Measurements from ENCODE around the gene SPATA13. TPM values are rescaled to one million over a fixed set of nuclear protein-coding genes. Genes with fewer than 3 reads are reported as not detected.

The SPATA13 gene
- total and polyA plus RNA-seq, 11 donors = 5.4 to 20.1 (median 8.6) TPM

- WGBS, 4 donors = 93 to 96% (median 95%) methylated on average over 13 of the region's 13 CpGs
Observed at GRCh38 chr13:24276861-24277260, 116.3 kb downstream of the SPATA13 start.

GRCh38 chr13:24277761-24278160 is 117.2 kb downstream of the SPATA13 start:
- TF ChIP-seq POLR2A (IDR thresholded peaks at IDR 0.05) = no peak
- no peak for TF ChIP-seq CTCF (IDR thresholded peaks at IDR 0.05)
- peaks cover 0 to 16% (median 0%) of the 10 kb centered on the region in 9 donors for H3K36me3 ChIP-seq
- DNase-seq (no peak), ATAC-seq (no peak)
- H3K9me3 ChIP-seq = no peaks in the 10 kb centered on the region
- no peaks in the 10 kb centered on the region for H3K27me3 ChIP-seq
- 91 to 96% (median 93%) methylated on average over 6 of the region's 6 CpGs for WGBS, 4 donors
- intact Hi-C loops (cut with DNase I) = no loop called here
- no peak overlapping the region for H3K27ac ChIP-seq
- H3K4me1 ChIP-seq = peaks cover 1 to 90% (median 34%) of the 10 kb centered on the region in 12 donors
- H3K4me3 ChIP-seq = no peak overlapping the region

More at GRCh38 chr13:24276861-24277260, 116.3 kb downstream of the SPATA13 start:
- no peak overlapping the region for H3K27ac ChIP-seq
- no peak overlapping the region for H3K4me3 ChIP-seq
- ATAC-seq (no peak), DNase-seq (no peak)
- intact Hi-C loops (cut with DNase I) = no loop called here
- H3K36me3 ChIP-seq = peaks cover 0 to 7% (median 0%) of the 10 kb centered on the region in 9 donors
- no peaks in the 10 kb centered on the region for H3K9me3 ChIP-seq
- no peaks in the 10 kb centered on the region for H3K27me3 ChIP-seq
- H3K4me1 ChIP-seq = peaks cover 2 to 90% (median 37%) of the 10 kb centered on the region in 12 donors
- TF ChIP-seq POLR2A (IDR thresholded peaks at IDR 0.05) = no peak
- no peak for TF ChIP-seq CTCF (IDR thresholded peaks at IDR 0.05)

- no peak overlapping the region for H3K27ac ChIP-seq
- 88 to 93% (median 91%) methylated on average over 8 of the region's 8 CpGs for WGBS, 4 donors
- no peak overlapping the region for H3K4me3 ChIP-seq
- H3K9me3 ChIP-seq = no peaks in the 10 kb centered on the region
- no peak for DNase-seq
- no peak for ATAC-seq
- peaks cover 0 to 75% (median 21%) of the 10 kb centered on the region in 12 donors for H3K4me1 ChIP-seq
- no peaks in the 10 kb centered on the region for H3K27me3 ChIP-seq
- H3K36me3 ChIP-seq = peaks cover 0 to 32% (median 6%) of the 10 kb centered on the region in 9 donors
- intact Hi-C loops (cut with DNase I) = no loop called here
- TF ChIP-seq POLR2A (IDR thresholded peaks at IDR 0.05) = no peak
- no peak for TF ChIP-seq CTCF (IDR thresholded peaks at IDR 0.05)
Observed at GRCh38 chr13:24279327-24280110, 119.0 kb downstream of the SPATA13 start.

GRCh38 chr13:24280720-24281119 is 120.2 kb downstream of the SPATA13 start:
- TF ChIP-seq CTCF (IDR thresholded peaks at IDR 0.05) = no peak
- TF ChIP-seq POLR2A (IDR thresholded peaks at IDR 0.05) = no peak
- no peaks in the 10 kb centered on the region for H3K9me3 ChIP-seq
- DNase-seq (no peak), ATAC-seq (peak in 1 of 4 donors; percentile 39)
- H3K36me3 ChIP-seq = peaks cover 0 to 44% (median 14%) of the 10 kb centered on the region in 9 donors
- peaks cover 0 to 64% (median 10%) of the 10 kb centered on the region in 12 donors for H3K4me1 ChIP-seq
- H3K4me3 ChIP-seq = no peak overlapping the region
- H3K27me3 ChIP-seq = no peaks in the 10 kb centered on the region
- WGBS, 4 donors = 80 to 90% (median 83%) methylated on average over 7 of the region's 7 CpGs
- intact Hi-C loops (cut with DNase I) = no loop called here
- no peak overlapping the region for H3K27ac ChIP-seq
